Neural progenitor cell (in vitro differentiated cells): ENCODE results near the gene SVBP. TPM values are rescaled to one million over a fixed set of nuclear protein-coding genes. Genes with fewer than 3 reads are reported as not detected.

ENCODE experiments used
- DNase-seq: peaks from one replicate; pipeline ENCODE4 v3.0.0-alpha.2; 2016; ENCODE audit warnings: low spot score
- H2AFZ ChIP-seq: fragments of 200-600 bp; sonication (generic); replicated peaks from 2 replicates; pipeline ENCODE4 v1.6.1; 2016; ENCODE audit warnings: antibody characterized with exemption
- H3F3A ChIP-seq: fragments of 200-600 bp; sonication (generic); 2 replicates; pipeline ENCODE4 v1.6.1; 2016; ENCODE audit warnings: antibody characterized with exemption, low read depth
- H3K27ac ChIP-seq: fragments of 200-600 bp; sonication (generic); 2 replicates; pipeline ENCODE4 v1.5.1; 2016; ENCODE audit warnings: mild to moderate bottlenecking
- H3K27me3 ChIP-seq: fragments of 200-600 bp; sonication (generic); 2 replicates; pipeline ENCODE4 v1.6.1; 2016; ENCODE audit warnings: mild to moderate bottlenecking, moderate library complexity
- H3K36me3 ChIP-seq: fragments of 200-600 bp; sonication (generic); 2 replicates; pipeline ENCODE4 v1.5.1; 2016
- H3K4me1 ChIP-seq: fragments of 200-600 bp; sonication (generic); 2 replicates; pipeline ENCODE4 v1.6.1; 2016; ENCODE audit warnings: mixed run types
- H3K4me2 ChIP-seq: fragments of 200-600 bp; sonication (generic); 2 replicates; pipeline ENCODE4 v1.6.1; 2016
- H3K4me3 ChIP-seq: fragments of 200-600 bp; sonication (generic); 2 replicates; pipeline ENCODE4 v1.5.1; 2016
- H3K79me2 ChIP-seq: fragments of 200-600 bp; sonication (generic); 2 replicates; pipeline ENCODE4 v1.6.1; 2016; ENCODE audit warnings: low read depth
- H3K9ac ChIP-seq: fragments of 200-600 bp; sonication (generic); 2 replicates; pipeline ENCODE4 v1.6.1; 2016
- H3K9me3 ChIP-seq: fragments of 200-600 bp; sonication (generic); 2 replicates; pipeline ENCODE4 v1.5.1; 2016; ENCODE audit warnings: low read depth
- H4K20me1 ChIP-seq: fragments of 200-600 bp; sonication (generic); 2 replicates; pipeline ENCODE4 v1.6.1; 2016; ENCODE audit warnings: low read depth
- H3K27ac Mint-ChIP-seq: 3 replicates; pipeline ENCODE4 v1.8.0; 2021; ENCODE audit warnings: mixed read lengths
- H3K27me3 Mint-ChIP-seq: 2 replicates; pipeline ENCODE4 v1.8.0; 2022; ENCODE audit warnings: low read depth, mild to moderate bottlenecking, inconsistent platforms, moderate library complexity, mixed read lengths; ENCODE audit not compliant: insufficient read depth
- H3K36me3 Mint-ChIP-seq: 3 replicates; pipeline ENCODE4 v1.8.0; 2021; ENCODE audit warnings: mixed read lengths
- H3K4me1 Mint-ChIP-seq: 3 replicates; pipeline ENCODE4 v1.8.0; 2021; ENCODE audit warnings: mixed read lengths
- H3K4me3 Mint-ChIP-seq: 3 replicates; pipeline ENCODE4 v1.8.0; 2021; ENCODE audit warnings: mild to moderate bottlenecking, moderate library complexity, mixed read lengths
- H3K9me3 Mint-ChIP-seq: 3 replicates; pipeline ENCODE4 v1.8.0; 2020; ENCODE audit warnings: mixed read lengths
- EZH2 ChIP-seq: fragments of 200-600 bp; sonication (generic); IDR thresholded peaks from 2 replicates; pipeline ENCODE4 v1.6.1; 2017; ENCODE audit warnings: antibody characterized with exemption, mild to moderate bottlenecking, moderate library complexity
- EZH2phosphoT487 ChIP-seq: fragments of 200-600 bp; sonication (generic); IDR thresholded peaks from 2 replicates; pipeline ENCODE4 v1.6.1; 2017; ENCODE audit warnings: antibody characterized with exemption
- total RNA-seq: library from RNA; depleted of rRNA; stranded (reverse); fragments of >200 nt; gene quantifications from 2 replicates; pipeline ENCODE4 v1.2.3, GENCODE V29; 2015; ENCODE audit warnings: low replicate concordance
- TF ChIP-seq, protein P1 (sequence below): fragments of 200-600 bp; sonication (generic); IDR thresholded peaks from 2 replicates; pipeline ENCODE4 v1.5.1; 2017; ENCODE audit warnings: antibody characterized with exemption, mild to moderate bottlenecking

Gene SVBP
- total RNA-seq, 1 donor from 2014 or later = 103 TPM

DNA sequence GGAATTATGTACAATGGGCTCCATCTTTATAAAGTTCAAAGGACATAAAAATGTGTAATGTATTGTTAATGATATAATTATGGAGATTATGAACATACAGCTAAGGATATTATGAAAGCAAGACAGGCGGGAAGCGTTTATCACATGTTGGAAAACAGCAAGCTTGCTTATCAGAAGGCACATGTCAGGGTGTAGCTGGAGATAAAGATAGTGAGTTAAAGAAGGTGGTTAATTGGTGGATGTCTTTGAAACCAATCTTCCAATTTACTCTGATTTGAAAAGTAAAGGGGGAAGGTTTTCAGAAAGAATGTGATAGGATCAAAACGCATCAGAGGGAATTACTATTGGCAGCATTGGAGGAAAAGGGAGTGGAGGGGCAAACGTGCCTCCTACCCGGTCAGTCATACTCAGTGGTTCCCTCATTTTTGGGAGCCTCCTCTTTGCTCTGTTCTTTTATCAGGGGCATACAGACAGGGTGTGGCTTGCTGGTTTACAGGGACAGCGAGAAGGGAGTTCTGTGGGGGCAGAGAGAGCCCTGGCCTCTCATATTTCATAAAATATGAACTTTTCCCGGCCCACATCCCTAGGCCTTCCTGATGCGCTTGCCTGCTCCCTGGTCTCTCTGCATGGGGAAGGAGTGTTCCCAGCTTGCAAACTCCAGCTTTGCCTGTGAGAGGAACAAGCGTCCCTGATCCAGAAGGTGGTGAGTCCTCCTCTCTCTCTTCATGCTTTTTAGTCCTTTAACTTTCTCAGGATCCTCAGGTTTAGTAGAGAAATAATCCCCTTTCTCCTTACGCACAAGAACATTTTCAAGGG lies 8.0 kb upstream of the SVBP start:
- Histone ChIP-seq H3K9me3 (no peaks in the 10 kb centered on the region), H3K4me1 (peaks cover 8% of the 10 kb centered on the region), H3K9ac (no peak overlapping the region), H3K27me3 (no peaks in the 10 kb centered on the region), H3F3A (peaks cover 5% of the 10 kb centered on the region), H4K20me1 (no peaks in the 10 kb centered on the region), H3K79me2 (no peaks in the 10 kb centered on the region), H3K27ac (no peak overlapping the region), H3K36me3 (no peaks in the 10 kb centered on the region), H3K4me3 (no peak overlapping the region), H3K4me2 (no peak overlapping the region), H2AFZ (peak overlapping the region; percentile 80)
- no peak overlapping the region for H3K4me3 Mint-ChIP-seq
- DNase-seq = no peak
- peaks cover 33% of the 10 kb centered on the region for H3K4me1 Mint-ChIP-seq
- no peaks in the 10 kb centered on the region for H3K36me3 Mint-ChIP-seq
- H3K27me3 Mint-ChIP-seq = no peaks in the 10 kb centered on the region
- H3K27ac Mint-ChIP-seq = no peak overlapping the region
- TF ChIP-seq EZH2 = no peak
- TF ChIP-seq, protein P1, sequence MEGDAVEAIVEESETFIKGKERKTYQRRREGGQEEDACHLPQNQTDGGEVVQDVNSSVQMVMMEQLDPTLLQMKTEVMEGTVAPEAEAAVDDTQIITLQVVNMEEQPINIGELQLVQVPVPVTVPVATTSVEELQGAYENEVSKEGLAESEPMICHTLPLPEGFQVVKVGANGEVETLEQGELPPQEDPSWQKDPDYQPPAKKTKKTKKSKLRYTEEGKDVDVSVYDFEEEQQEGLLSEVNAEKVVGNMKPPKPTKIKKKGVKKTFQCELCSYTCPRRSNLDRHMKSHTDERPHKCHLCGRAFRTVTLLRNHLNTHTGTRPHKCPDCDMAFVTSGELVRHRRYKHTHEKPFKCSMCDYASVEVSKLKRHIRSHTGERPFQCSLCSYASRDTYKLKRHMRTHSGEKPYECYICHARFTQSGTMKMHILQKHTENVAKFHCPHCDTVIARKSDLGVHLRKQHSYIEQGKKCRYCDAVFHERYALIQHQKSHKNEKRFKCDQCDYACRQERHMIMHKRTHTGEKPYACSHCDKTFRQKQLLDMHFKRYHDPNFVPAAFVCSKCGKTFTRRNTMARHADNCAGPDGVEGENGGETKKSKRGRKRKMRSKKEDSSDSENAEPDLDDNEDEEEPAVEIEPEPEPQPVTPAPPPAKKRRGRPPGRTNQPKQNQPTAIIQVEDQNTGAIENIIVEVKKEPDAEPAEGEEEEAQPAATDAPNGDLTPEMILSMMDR = no peak
- TF ChIP-seq EZH2phosphoT487 = no peak
- H3K9me3 Mint-ChIP-seq = no peaks in the 10 kb centered on the region

DNA sequence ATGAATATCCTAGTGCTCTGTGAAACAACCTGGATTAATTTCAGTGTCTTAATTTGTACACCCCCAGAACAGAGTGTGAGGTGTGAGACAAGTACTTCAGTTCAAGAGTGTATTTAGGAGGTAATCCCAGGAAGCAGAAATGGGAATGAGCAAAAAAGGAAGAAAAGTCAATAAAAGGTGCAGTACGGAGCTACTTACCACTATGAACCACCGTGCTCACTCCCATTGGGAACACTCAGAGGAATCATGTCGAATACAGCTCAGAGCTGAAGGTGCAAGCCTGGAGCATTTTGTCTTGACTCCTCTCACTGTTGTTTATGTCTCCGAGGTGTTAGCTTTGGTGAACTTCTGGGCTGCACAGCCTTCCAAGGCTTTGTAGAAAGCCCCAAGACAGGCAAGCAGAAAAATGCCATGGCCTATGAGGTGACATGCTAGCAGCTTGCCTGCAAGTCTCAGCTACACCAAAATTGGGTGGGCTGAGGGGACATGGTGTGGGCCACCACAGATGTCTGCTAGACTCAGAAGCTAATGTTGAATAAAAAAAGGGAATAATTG lies 7.4 kb upstream of the SVBP start:
- Histone ChIP-seq H3K9me3 (no peaks in the 10 kb centered on the region), H3K79me2 (no peaks in the 10 kb centered on the region), H3F3A (peaks cover 9% of the 10 kb centered on the region), H3K36me3 (no peaks in the 10 kb centered on the region), H3K4me2 (no peak overlapping the region), H4K20me1 (no peaks in the 10 kb centered on the region), H3K4me1 (peaks cover 14% of the 10 kb centered on the region), H3K4me3 (no peak overlapping the region), H3K27ac (no peak overlapping the region), H3K9ac (no peak overlapping the region), H3K27me3 (no peaks in the 10 kb centered on the region), H2AFZ (no peak overlapping the region)
- no peak overlapping the region for H3K4me3 Mint-ChIP-seq
- no peak for TF ChIP-seq EZH2
- no peak for TF ChIP-seq EZH2phosphoT487
- TF ChIP-seq, protein P1 = no peak
- H3K36me3 Mint-ChIP-seq = no peaks in the 10 kb centered on the region
- H3K27me3 Mint-ChIP-seq = no peaks in the 10 kb centered on the region
- no peak for DNase-seq
- H3K9me3 Mint-ChIP-seq = no peaks in the 10 kb centered on the region
- peaks cover 31% of the 10 kb centered on the region for H3K4me1 Mint-ChIP-seq
- no peak overlapping the region for H3K27ac Mint-ChIP-seq

DNA sequence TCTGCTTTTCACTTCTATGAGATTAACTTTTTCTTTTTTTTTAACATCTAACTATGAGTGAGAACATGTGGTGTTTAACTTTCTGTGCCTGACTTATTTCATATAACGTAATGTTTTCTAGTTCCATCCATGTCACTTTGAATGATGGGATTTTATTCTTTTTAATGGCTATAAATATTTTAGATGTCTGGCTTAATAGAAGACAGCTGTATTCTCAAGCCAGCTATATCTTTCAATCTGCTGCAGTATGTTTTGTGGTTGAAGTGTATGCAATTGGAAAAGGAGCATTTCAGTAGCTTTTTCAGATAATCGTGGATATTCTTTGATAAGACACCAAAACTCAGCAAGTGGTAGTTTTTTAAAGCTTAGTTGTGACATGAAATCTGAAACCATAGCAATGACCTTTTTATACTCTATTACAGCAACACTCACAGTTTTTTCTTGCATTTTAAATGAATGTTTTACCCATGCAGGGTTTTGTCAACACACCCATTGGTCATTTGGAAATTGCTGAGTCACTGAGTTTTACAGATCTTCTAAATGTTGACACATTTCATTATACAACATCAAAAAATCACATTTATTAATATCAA lies 5.7 kb upstream of the SVBP start:
- TF ChIP-seq EZH2phosphoT487 (no peak), EZH2 (no peak)
- TF ChIP-seq, protein P1 = no peak

More for the DNA sequence above, 5.7 kb upstream of the SVBP start:
- no peak for DNase-seq
- Histone ChIP-seq H4K20me1 (no peaks in the 10 kb centered on the region), H3K4me1 (peaks cover 16% of the 10 kb centered on the region), H3K36me3 (no peaks in the 10 kb centered on the region), H3K27me3 (no peaks in the 10 kb centered on the region), H3K4me2 (no peak overlapping the region), H3K4me3 (no peak overlapping the region), H3K27ac (no peak overlapping the region), H3F3A (peaks cover 15% of the 10 kb centered on the region), H3K9ac (no peak overlapping the region), H3K9me3 (no peaks in the 10 kb centered on the region), H2AFZ (no peak overlapping the region), H3K79me2 (no peaks in the 10 kb centered on the region)
- Mint-ChIP-seq H3K9me3 (no peaks in the 10 kb centered on the region), H3K4me1 (peaks cover 26% of the 10 kb centered on the region), H3K27ac (no peak overlapping the region), H3K4me3 (no peak overlapping the region), H3K27me3 (no peaks in the 10 kb centered on the region), H3K36me3 (no peaks in the 10 kb centered on the region)
